GM18868 (cell line): ENCODE measurements around the gene FMO2.

Experiments
- ATAC-seq: cut with Tn5 transposase; IDR thresholded peaks from one replicate; pipeline ENCODE4 v1.9.1; 2021; ENCODE audit warnings: mild to moderate bottlenecking, moderate library complexity; ENCODE audit not compliant: unreplicated experiment

The FMO2 gene

DNA sequence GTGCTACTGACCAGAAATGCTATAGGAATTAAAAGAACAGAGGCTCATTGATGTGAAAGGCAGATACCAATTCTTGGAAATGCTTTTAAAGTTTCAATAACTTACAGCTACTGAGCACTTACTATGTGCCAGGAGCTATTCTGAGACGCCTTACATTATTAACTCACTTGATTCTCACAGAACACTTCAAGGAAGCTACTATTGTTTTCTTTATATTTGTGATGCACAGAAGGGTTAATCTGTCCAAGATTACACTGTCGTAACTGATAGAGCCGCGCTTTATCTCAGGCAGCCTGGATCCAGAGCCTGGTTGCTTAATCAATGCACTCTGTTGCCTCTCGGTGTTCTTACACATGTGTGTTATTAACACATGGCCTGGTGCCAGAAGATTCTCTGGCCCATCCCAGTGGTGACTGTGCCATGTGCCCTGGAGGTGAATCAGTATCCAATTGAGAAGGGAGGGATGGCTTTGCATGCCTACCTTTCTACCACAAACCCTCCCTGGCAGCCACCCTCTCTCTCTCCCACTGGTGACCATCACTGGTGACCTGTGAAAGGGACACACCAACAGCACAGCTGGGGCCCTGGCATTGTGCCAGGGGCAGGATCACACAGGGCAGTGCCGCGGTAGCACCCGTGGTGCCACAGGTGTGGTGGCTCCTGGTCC lies 72.0 kb downstream of the FMO2 start:
- no peak for ATAC-seq

DNA sequence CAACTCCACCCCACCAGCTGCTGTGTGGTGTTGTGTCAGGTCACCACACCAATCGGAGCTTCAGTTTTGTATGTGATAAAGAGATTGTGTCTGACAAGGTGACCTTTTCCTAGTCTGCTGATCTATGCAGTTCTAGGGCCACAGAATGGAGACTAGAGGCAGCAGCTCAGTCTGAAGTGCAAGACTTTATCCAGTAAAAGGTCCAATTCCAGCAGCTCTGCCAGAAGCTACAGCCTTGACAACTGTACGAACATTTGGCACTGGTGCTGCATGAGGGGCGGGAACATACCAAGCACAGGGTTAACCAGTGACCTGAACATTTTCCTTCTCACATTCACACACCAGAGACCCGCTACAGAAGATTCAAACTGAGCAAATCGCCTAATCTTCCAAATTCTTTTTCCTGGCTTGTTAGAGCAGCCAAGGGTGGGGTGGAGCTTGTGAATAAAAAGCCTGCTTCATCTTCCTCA lies 72.5 kb downstream of the FMO2 start:
- no peak for ATAC-seq

DNA sequence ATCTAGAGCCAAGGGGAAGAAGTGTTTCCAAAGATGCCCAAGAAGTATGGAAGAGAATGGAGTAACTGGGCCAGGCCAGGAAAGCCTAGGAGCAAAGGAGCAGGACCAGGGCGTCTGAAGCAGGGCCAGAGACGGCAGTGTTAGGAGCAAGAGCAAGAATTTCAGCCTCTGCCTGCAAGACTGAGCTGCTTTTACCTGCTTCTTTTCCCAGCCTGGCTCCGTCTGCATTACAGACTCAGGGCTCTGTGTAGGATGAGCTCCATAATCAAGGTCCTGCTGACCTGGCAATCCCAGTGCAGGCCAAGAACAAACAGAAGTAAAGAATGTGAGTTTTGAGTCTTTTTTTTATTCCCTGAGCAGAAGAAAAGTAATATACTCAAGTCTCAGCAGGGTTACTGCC lies 73.3 kb downstream of the FMO2 start:
- no peak for ATAC-seq

DNA sequence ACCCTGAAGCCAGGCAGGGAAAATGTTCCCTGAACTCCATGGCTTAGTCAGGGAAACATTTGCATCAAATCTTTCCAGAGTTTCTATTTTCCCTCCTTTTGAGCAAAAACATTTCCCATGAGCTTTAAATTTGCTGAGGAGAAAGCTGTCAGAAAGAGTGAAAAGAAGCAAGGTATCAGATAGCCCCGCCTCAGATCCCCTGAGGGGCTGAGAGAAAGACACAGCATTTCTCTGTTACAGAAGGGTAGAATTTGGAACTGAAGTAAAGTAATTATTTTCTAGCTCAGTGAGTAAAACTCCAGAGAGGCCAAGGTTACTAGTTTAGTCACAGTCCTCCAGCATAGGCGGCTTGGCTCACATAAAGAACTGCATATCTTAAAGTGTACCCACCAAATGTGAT lies 73.8 kb downstream of the FMO2 start:
- no peak for ATAC-seq
